Measurements from ENCODE around the gene SLC12A1. TPM values are rescaled to one million over a fixed set of nuclear protein-coding genes. Genes with fewer than 3 reads are reported as not detected.

SLC12A1 gene
- total and polyA plus RNA-seq, 5 experiments from 2014 or later = not detected

- POLR2A ChIA-PET = no interaction called here
- H3K27me3 Mint-ChIP-seq = peaks cover 21 to 68% (median 32%) of the 10 kb centered on the region in 5 donors
- no peak for ATAC-seq
- peaks cover 0 to 18% (median 0%) of the 10 kb centered on the region in 3 donors for H3K36me3 Mint-ChIP-seq
- H3K9me3 Mint-ChIP-seq = peaks cover 0 to 19% (median 5%) of the 10 kb centered on the region in 9 donors
- no peak overlapping the region for H3K4me3 Mint-ChIP-seq
- peak in 6 of 10 donors; percentile 11 to 61 (median 19) for DNase-seq
- H3K27ac Mint-ChIP-seq = no peak overlapping the region
- H3K4me1 Mint-ChIP-seq = peaks cover 2 to 9% (median 4%) of the 10 kb centered on the region in 4 donors
Measured at GRCh38 chr15:48190932-48191573, 15.0 kb upstream of the SLC12A1 start.

DNA sequence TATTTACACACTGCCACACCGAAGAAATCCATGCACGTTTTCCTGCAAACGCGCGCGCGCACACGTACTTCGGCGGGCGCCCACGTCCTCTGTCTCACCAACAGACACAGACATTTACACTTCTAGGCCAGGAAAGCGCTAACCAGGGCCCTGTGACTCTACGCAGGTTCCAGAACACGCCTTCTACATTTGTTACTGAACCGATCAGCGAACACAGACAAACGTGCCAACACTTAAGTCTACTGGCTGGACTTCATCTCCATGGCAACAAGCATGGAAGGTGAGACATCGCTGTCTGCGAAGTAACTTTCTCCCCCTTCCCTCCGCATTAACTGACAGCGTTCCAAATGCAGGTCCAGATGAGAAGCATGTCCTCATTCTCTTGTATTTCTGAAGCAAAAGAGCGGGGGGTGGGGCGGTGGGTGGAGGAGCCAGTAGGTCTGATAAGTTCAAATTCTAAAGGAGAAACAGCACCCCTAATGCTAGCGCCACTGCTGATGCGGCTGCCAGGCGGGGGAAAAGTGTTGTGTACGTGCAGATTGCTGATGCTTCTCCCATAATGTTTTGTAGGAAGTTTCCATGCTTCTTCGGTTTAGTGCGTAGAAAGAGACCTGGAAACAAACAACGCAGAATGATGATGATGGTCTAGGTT lies 14.4 kb upstream of the SLC12A1 start, which contains the start of gene CTXN2:
Gene CTXN2, plus strand, starts transcription at position 92 of the 652 bp plus-strand sequence. CDS start 9,636 bp downstream, outside the sequence.
- DNase-seq (no peak), ATAC-seq (no peak)
- POLR2A ChIA-PET = no interaction called here
- Mint-ChIP-seq H3K9me3 (peaks cover 0 to 19% (median 5%) of the 10 kb centered on the region in 9 donors), H3K4me1 (peaks cover 2 to 9% (median 4%) of the 10 kb centered on the region in 4 donors), H3K27ac (no peak within 1 kb of the TSS), H3K27me3 (peaks cover 17 to 68% (median 28%) of the 10 kb centered on the region in 5 donors), H3K36me3 (peaks cover 0 to 18% (median 0%) of the 10 kb centered on the region in 3 donors), H3K4me3 (no peak within 1 kb of the TSS)

- H3K36me3 Mint-ChIP-seq = peaks cover 0 to 3% (median 0%) of the 10 kb centered on the region in 3 donors
- no peak for ATAC-seq
- no peak overlapping the region for H3K27ac Mint-ChIP-seq
- peaks cover 0 to 4% (median 0%) of the 10 kb centered on the region in 9 donors for H3K9me3 Mint-ChIP-seq
- POLR2A ChIA-PET = no interaction called here
- no peak for DNase-seq
- no peaks in the 10 kb centered on the region for H3K4me1 Mint-ChIP-seq
- H3K27me3 Mint-ChIP-seq = peaks cover 13 to 54% (median 19%) of the 10 kb centered on the region in 5 donors
- no peak overlapping the region for H3K4me3 Mint-ChIP-seq
Measured at GRCh38 chr15:48202068-48202467, 4.0 kb upstream of the SLC12A1 start.

DNA sequence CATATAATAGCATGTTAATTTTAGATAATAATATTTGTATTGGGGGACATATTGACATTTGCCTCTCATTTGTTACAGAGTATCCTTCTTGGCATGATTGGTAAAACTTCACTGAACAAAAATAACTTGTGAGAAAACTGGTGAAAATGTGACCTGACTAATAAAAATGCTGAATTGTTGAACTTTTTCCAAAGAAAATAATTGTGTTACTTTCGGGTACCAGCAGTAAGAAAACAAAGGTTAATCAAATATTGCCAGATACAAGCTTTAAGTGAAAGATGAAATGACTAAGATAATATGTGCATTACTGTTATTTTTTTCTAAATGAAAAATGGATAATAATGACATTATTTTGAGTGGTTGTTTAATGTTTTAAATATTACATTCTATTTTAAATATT lies 15.2 kb downstream of the SLC12A1 start:
- Mint-ChIP-seq H3K9me3 (no peaks in the 10 kb centered on the region), H3K4me3 (no peak overlapping the region), H3K27ac (no peak overlapping the region), H3K36me3 (no peaks in the 10 kb centered on the region), H3K27me3 (peaks cover 5 to 13% (median 8%) of the 10 kb centered on the region in 5 donors), H3K4me1 (no peaks in the 10 kb centered on the region)
- no peak for ATAC-seq
- no peak for DNase-seq
- POLR2A ChIA-PET = no interaction called here

- ATAC-seq (no peak), DNase-seq (no peak)
- no peak overlapping the region for H3K27ac Mint-ChIP-seq
- H3K27me3 Mint-ChIP-seq = peaks cover 5 to 13% (median 8%) of the 10 kb centered on the region in 5 donors
- H3K4me3 Mint-ChIP-seq = no peak overlapping the region
- no peaks in the 10 kb centered on the region for H3K4me1 Mint-ChIP-seq
- H3K9me3 Mint-ChIP-seq = no peaks in the 10 kb centered on the region
- POLR2A ChIA-PET = no interaction called here
- no peaks in the 10 kb centered on the region for H3K36me3 Mint-ChIP-seq
Measured at GRCh38 chr15:48221885-48222284, 15.8 kb downstream of the SLC12A1 start.

DNA sequence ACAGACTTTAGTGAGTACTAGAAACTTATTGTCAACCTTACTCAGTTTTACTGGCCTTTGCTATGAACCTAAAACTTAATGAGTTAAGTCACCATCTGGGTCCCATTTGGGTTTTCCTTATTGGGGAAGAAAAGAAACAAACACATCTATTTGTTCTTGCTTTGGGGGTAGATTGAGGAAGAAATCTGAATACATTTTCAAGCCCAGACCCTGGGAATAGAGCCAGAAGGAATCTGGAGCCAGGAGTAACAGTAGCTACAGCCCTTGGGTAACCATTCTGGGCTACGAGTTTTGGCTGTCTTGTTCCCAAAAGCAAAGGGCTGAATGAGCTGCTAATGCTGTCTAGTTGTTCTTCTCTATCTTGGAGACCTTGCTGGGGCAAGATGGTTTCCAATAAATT lies 16.5 kb downstream of the SLC12A1 start:
- Mint-ChIP-seq H3K27me3 (peaks cover 4 to 14% (median 6%) of the 10 kb centered on the region in 5 donors), H3K4me1 (no peaks in the 10 kb centered on the region), H3K9me3 (no peaks in the 10 kb centered on the region), H3K27ac (no peak overlapping the region), H3K36me3 (no peaks in the 10 kb centered on the region), H3K4me3 (no peak overlapping the region)
- ATAC-seq (no peak), DNase-seq (no peak)
- POLR2A ChIA-PET = no interaction called here

DNA sequence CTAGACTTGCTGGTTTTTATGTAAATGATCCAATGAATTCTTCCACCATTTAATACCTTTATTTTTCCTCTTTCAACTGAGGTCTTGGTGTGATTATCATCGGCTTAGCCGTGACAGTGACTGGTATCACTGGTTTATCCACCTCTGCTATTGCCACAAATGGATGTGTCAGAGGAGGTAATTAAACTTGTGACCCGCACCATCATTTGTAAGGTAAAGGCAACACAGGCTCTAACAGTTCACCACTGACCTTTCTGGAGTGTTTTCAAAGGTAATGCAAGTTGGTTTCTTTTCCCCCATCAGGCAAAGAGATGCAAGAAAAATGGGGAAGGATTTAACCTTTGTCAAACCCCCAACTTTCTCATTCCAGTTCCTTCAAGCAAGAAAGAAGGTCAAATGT lies 19.7 kb downstream of the SLC12A1 start:
- POLR2A ChIA-PET = no interaction called here
- Mint-ChIP-seq H3K27me3 (peaks cover 0 to 11% (median 1%) of the 10 kb centered on the region in 5 donors), H3K9me3 (no peaks in the 10 kb centered on the region), H3K4me3 (no peak overlapping the region), H3K27ac (no peak overlapping the region), H3K4me1 (no peaks in the 10 kb centered on the region), H3K36me3 (no peaks in the 10 kb centered on the region)
- no peak for ATAC-seq
- DNase-seq = no peak

DNA sequence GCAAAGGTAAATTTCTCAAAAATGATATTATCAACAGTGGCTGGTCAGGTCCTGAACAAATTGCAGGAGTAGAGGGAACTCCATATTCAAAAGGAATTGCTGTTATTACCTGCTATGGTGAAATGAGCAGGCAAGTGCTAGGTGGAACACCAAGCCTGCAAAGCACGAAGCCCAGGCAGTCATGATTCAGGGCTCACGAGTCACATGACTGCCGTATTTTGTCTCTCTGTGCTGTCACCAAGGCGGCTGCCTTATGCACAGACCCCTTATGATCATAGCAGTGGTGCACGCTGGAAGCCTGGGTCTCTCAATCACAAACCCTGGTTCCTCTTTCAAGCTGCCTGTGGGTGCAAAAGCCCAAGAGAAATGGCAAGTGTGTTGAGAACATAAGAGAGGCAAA lies 24.4 kb downstream of the SLC12A1 start:
- Mint-ChIP-seq H3K4me3 (no peak overlapping the region), H3K36me3 (no peaks in the 10 kb centered on the region), H3K9me3 (no peaks in the 10 kb centered on the region), H3K27ac (no peak overlapping the region), H3K27me3 (peaks cover 0 to 10% (median 7%) of the 10 kb centered on the region in 5 donors), H3K4me1 (no peaks in the 10 kb centered on the region)
- DNase-seq (no peak), ATAC-seq (no peak)
- POLR2A ChIA-PET = no interaction called here

- POLR2A ChIA-PET = no interaction called here
- Mint-ChIP-seq H3K4me3 (no peak overlapping the region), H3K27ac (no peak overlapping the region), H3K27me3 (peaks cover 0 to 7% (median 6%) of the 10 kb centered on the region in 5 donors), H3K4me1 (no peaks in the 10 kb centered on the region), H3K36me3 (no peaks in the 10 kb centered on the region), H3K9me3 (no peaks in the 10 kb centered on the region)
- ATAC-seq = no peak
- no peak for DNase-seq
Measured at GRCh38 chr15:48233246-48233645, 27.1 kb downstream of the SLC12A1 start.

DNA sequence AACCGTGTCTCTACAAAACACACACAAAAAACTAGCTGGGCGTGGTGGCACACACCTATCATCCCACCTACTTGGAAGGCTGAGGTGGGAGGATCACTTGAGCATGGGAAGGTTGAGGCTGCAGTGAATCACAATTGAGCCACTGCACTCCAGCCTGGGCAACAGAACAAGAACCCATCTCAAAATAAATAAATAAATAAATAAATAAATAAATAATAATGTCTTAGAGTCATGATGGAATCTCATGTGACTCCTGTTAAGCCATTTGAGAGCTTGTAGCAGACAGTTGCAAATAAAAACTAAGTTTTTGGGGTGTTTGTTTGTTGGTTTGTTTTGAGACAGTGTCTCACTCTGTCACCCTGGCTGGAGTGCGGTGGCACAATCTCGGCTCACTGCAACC lies 33.2 kb downstream of the SLC12A1 start:
- DNase-seq (no peak), ATAC-seq (no peak)
- no peaks in the 10 kb centered on the region for H3K36me3 Mint-ChIP-seq
- peaks cover 0 to 2% (median 1%) of the 10 kb centered on the region in 5 donors for H3K27me3 Mint-ChIP-seq
- no peak overlapping the region for H3K4me3 Mint-ChIP-seq
- H3K27ac Mint-ChIP-seq = no peak overlapping the region
- no peaks in the 10 kb centered on the region for H3K9me3 Mint-ChIP-seq
- POLR2A ChIA-PET = no interaction called here
- no peaks in the 10 kb centered on the region for H3K4me1 Mint-ChIP-seq

DNA sequence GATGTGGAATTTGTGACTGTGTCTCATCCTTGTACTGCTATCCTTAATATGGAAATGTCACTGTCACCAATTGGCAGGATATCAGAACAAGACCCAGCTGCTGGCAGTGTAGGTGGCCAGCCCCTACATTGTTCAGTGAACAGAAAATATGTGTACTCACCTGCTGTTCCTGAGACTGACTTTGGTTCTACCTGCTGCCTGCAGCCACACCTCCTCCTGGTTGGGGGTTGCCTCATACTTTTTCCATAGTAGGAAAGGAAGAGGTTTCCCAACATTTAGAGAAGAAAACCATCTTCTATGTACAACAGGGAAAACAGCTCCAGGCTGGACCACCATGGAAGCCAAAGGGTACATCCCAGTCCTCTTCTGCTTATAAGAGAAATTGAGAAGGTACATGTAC lies 35.9 kb downstream of the SLC12A1 start:
- POLR2A ChIA-PET = no interaction called here
- H3K4me1 Mint-ChIP-seq = no peaks in the 10 kb centered on the region
- DNase-seq (no peak), ATAC-seq (no peak)
- H3K27ac Mint-ChIP-seq = no peak overlapping the region
- H3K9me3 Mint-ChIP-seq = no peaks in the 10 kb centered on the region
- H3K36me3 Mint-ChIP-seq = no peaks in the 10 kb centered on the region
- peaks cover 0 to 5% (median 2%) of the 10 kb centered on the region in 5 donors for H3K27me3 Mint-ChIP-seq
- no peak overlapping the region for H3K4me3 Mint-ChIP-seq

- POLR2A ChIA-PET = interaction anchor here (0.6 kb wide), 1 partner anchor 149 kb away, joined by 3 read pairs; no protein-coding TSS in a partner anchor
- Mint-ChIP-seq H3K9me3 (no peaks in the 10 kb centered on the region), H3K36me3 (no peaks in the 10 kb centered on the region), H3K4me3 (no peak overlapping the region), H3K4me1 (no peaks in the 10 kb centered on the region), H3K27me3 (peaks cover 0 to 5% (median 2%) of the 10 kb centered on the region in 5 donors), H3K27ac (no peak overlapping the region)
- ATAC-seq (no peak), DNase-seq (no peak)
Measured at GRCh38 chr15:48242535-48242934, 36.4 kb downstream of the SLC12A1 start.

- Mint-ChIP-seq H3K4me3 (no peak overlapping the region), H3K27me3 (peaks cover 4 to 9% (median 4%) of the 10 kb centered on the region in 5 donors), H3K36me3 (no peaks in the 10 kb centered on the region), H3K4me1 (no peaks in the 10 kb centered on the region), H3K27ac (no peak overlapping the region), H3K9me3 (no peaks in the 10 kb centered on the region)
- ATAC-seq (no peak), DNase-seq (no peak)
- POLR2A ChIA-PET = no interaction called here
Measured at GRCh38 chr15:48244921-48245320, 38.8 kb downstream of the SLC12A1 start.
